Peyer's patch (tissue), 4 donors: ENCODE measurements around the gene IGF2BP1.

Experiments used
- CTCF ChIP-seq, 6 experiments: fragments of 450-650 bp in 4 of 6; fragments of 200-600 bp in 2 of 6; sonication (generic) in 1 of 6; IDR thresholded peaks; one replicate each; pipeline ENCODE4 v1.5.1; 2017 to 2019; ENCODE audit warnings: antibody characterized with exemption in 6 of 6, mild to moderate bottlenecking in 3 of 6, moderate library complexity in 1 of 6
- POLR2A ChIP-seq, 2 donors: fragments of 450-650 bp; IDR thresholded peaks; one replicate each; pipeline ENCODE4 v1.5.1; 2017; ENCODE audit warnings: antibody characterized with exemption in 2 of 2, mild to moderate bottlenecking in 2 of 2, moderate library complexity in 2 of 2

DNA sequence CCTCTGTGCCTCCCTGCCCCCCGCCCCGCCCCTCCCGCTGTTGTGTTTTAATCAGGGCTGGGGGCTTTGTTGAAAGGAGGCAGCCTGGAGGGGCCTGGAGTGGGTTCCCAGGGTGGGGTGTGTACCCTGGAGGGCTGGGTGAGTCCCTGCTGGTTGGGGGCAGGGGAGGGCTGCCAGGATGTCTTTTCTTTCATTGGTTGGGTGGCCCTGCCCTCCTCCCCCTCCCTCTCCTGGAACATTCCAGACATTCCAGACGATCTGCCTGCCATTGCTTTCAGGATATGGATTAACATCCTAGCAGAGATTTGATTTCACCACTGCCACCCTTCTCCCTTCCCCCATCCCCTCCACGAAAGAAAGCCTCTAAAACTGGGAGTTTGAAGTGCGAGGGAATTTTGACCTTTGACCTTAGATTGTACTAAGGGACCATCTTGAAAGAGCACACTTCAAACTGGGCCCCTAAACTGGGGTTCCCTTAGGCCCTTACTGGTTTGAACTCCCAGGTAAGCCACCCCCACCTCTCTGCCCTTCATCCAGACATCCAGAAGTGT, 25.3 kb downstream of the IGF2BP1 start:
- no peak for TF ChIP-seq CTCF (IDR thresholded peaks at IDR 0.05)
- no peak for TF ChIP-seq POLR2A (IDR thresholded peaks at IDR 0.05)
